C4-2B (cell line): Measurements from ENCODE around the gene MBNL1.

ENCODE experiments used
- CTCF ChIP-seq: fragments of 450-650 bp; conservative IDR thresholded peaks from 2 replicates; pipeline ENCODE4 v1.5.1; 2017; ENCODE audit warnings: mild to moderate bottlenecking
- ZFX ChIP-seq: fragments of 450-650 bp; IDR thresholded peaks from 2 replicates; pipeline ENCODE4 v1.6.1; 2017

DNA sequence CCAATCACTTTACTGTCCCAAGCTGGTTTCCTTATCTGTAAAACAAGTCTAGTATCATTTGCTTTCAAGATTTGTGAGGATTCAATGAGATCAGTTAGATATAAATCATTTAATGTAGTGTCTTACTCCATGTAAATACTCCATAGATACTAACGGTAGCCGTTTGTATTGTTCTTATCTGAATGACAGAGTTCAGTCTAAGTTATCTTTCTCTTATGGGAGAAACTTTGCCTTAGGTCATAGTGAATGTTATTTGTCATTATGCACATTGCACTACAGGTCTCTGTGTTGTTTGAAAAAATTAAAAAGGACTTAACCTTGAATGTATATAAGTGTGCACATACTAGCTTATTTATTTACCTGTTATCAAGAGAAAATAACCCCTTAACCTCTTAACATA, 44.7 kb downstream of the MBNL1 start:
- no peak for TF ChIP-seq CTCF
- no peak for TF ChIP-seq ZFX
